GM21367 (cell line): ENCODE measurements around the gene MAEA.
"Not testable (repeated sequence)": the region's sequence is repeated elsewhere in the genome, so short reads cannot be mapped to it uniquely, and the experiment has no call there.

ENCODE experiments used
- ATAC-seq: cut with Tn5 transposase; IDR thresholded peaks from one replicate; pipeline ENCODE4 v1.9.1; 2021; ENCODE audit not compliant: unreplicated experiment

The MAEA gene

GRCh38 chr4:1333256-1333655 is 43.6 kb downstream of the MAEA start:
- ATAC-seq: no peak

GRCh38 chr4:1333851-1334578 is 44.3 kb downstream of the MAEA start:
- not testable (repeated sequence) for ATAC-seq

GRCh38 chr4:1334579-1334895 is 44.8 kb downstream of the MAEA start:
- ATAC-seq: no peak

GRCh38 chr4:1335193-1335883 is 45.6 kb downstream of the MAEA start:
- not testable (repeated sequence) for ATAC-seq

GRCh38 chr4:1336088-1336491 is 46.4 kb downstream of the MAEA start:
- ATAC-seq: no peak

GRCh38 chr4:1337376-1337831 is 47.7 kb downstream of the MAEA start:
- no peak for ATAC-seq

- no peak for ATAC-seq
Observed at GRCh38 chr4:1337951-1338751, 48.5 kb downstream of the MAEA start.

GRCh38 chr4:1338752-1339414 is 49.2 kb downstream of the MAEA start:
- ATAC-seq: no peak

- ATAC-seq: no peak
Observed at GRCh38 chr4:1339489-1339888, 49.8 kb downstream of the MAEA start.

GRCh38 chr4:1340181-1340747 is 50.6 kb downstream of the MAEA start:
- ATAC-seq: no peak

GRCh38 chr4:1340861-1341260 is 51.2 kb downstream of the MAEA start:
- no peak for ATAC-seq

GRCh38 chr4:1342003-1342402 is 52.3 kb downstream of the MAEA start:
- no peak for ATAC-seq

- no peak for ATAC-seq
Observed at GRCh38 chr4:1344696-1345095, 55.0 kb downstream of the MAEA start.

- ATAC-seq: no peak
Observed at GRCh38 chr4:1345903-1346780, 56.5 kb downstream of the MAEA start.

- ATAC-seq: peak; percentile 85
Observed at GRCh38 chr4:1346781-1347409, 57.2 kb downstream of the MAEA start, which contains the start of gene UVSSA. UVSSA (plus strand) TSS chr4:1347208; CDS start chr4:1348092, 884 bp downstream.

GRCh38 chr4:1347410-1347864 is 57.7 kb downstream of the MAEA start:
- peak; percentile 8 for ATAC-seq

- ATAC-seq: no peak
Observed at GRCh38 chr4:1348014-1348513, 58.4 kb downstream of the MAEA start.

GRCh38 chr4:1348746-1349145 is 59.1 kb downstream of the MAEA start:
- ATAC-seq: no peak
